HG03575 (cell line): Measurements from ENCODE around the gene ARHGAP9.
A peak's percentile ranks its signal among the peaks of the same experiment; 100 is the strongest.

ENCODE experiments used
- ATAC-seq: cut with Tn5 transposase; IDR thresholded peaks from one replicate; pipeline ENCODE4 v1.9.1; 2021; ENCODE audit not compliant: unreplicated experiment, insufficient number of reproducible peaks, low FRiP score; ENCODE audit errors: extremely low read depth

The ARHGAP9 gene

DNA sequence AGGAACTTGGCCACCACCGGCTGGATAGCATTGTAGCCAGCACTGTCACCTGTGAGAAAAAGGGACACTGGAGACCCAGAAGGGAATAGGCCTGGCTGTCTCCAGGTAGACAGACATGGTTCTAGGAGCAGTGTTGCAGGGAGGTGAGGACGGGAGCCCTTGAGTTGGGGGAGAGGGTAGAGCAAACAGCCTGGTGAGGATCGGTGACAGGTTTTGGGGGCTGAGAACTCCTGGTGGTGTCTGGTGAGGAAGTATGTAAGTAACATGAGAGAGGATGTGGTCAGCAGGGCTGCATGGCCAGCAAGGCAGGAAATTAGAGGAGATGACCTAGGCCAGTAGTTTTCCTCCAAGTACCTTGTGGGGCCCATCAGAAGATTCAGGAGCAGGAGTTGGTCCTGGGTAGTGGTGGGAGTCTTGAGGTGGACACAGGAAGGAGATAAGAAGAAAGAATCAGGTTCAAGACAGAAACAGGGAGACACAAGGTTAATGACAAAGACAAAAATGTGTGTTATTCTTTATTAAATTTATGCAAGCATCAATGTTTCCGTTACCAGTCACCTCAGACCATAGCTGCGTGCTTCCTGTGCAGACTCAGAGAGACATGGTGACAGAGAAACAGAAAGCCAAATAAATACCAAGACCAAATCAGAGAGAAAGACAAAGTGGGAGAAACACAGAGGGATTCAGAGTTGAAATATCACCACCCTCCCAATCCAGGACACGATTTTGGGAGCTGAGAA is at the start of gene ARHGAP9:
ARHGAP9 (minus strand) TSS at position 491 of the 740 bp plus-strand sequence; CDS start at position 31, 460 bp downstream.
- no peak for ATAC-seq

DNA sequence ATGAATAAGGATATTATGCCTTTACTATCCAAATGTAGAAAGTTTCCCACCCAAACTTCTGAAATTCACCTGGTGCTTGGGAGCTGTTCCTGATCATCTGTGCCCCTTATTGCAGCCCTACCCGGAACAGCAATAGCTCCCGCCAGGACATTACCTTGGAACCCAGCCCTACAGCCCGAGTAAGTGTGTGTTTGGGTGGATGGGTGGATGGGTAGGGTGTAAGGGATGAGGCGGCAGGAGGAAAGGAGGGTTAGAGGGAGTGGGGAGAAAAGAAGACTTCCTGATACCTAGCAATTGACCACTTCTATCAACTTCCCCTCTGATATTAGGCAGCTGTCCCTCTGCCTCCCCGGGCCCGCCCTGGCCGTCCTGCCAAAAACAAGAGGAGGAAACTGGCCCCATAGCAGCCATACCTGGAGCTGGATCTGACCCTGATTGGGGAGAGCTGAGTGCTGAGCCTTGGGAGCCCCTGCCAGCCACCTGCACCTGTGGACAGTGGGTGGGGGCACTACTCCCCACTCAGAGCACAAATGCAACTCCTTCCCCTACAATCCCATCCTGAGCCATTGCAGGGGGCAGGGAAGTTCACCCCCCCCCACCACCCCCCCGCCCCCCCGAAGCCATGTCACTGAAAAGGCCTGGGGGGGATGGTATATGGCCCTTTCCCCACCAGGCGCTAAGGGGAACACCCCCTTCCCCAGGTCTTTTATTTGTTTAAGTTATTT is 49.3 kb upstream of the ARHGAP9 start:
- ATAC-seq, result no peak

DNA sequence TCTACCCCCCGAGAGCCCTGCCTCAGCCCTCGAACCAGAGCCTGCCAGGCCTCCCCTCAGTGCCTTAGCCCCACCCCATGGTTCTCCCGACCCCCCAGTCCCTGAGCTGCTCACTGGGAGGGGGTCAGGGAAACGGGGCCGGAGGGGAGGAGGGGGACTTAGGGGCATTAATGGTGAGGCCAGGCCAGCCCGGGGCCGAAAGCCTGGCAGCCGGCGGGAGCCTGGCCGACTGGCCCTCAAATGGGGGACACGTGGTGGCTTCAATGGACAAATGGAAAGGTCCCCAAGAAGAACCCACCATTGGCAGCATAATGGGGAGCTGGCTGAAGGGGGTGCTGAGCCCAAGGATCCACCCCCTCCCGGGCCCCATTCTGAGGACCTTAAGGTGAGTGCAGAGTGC is 48.5 kb upstream of the ARHGAP9 start:
- ATAC-seq, result no peak

DNA sequence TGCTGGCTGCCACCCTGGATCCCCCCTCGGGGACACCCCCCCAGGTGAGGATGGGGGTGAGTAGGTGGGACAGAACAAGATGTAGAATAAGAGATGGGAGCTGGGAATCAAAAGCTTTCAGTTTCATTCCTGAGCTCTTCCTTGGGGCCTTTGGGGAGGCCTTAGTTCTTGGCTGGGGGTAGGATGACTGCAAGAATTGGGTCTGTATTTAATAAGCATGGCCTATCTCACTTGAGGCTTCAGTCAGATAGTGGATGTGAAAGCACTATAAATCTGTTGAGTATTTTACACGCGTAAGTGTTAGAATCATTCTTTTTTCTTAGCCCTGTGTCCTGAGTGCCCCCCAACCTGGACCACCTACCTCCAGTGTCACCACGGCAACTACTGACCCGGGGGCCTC is 47.5 kb upstream of the ARHGAP9 start:
- ATAC-seq, result no peak

DNA sequence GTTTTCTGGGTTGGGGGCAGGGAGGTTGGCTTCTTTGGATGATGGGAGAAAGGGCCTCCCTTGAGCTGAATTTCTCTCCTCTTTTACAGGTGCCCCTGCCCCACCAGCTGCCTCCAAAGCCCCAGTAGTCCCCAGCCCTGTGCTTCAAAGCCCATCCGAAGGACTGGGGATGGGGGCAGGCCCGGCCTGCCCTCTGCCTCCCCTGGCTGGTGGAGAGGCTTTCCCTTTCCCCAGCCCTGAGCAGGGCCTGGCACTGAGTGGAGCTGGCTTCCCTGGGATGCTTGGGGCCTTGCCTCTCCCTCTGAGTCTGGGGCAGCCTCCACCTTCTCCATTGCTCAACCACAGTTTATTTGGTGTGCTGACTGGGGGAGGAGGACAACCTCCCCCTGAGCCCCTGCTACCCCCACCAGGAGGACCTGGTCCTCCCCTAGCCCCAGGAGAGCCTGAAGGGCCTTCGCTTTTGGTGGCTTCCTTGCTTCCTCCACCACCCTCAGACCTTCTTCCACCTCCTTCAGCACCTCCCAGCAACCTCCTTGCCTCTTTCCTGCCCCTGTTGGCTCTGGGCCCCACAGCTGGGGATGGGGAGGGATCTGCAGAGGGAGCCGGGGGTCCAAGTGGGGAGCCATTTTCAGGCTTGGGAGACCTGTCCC is 46.9 kb upstream of the ARHGAP9 start:
- ATAC-seq, result no peak

DNA sequence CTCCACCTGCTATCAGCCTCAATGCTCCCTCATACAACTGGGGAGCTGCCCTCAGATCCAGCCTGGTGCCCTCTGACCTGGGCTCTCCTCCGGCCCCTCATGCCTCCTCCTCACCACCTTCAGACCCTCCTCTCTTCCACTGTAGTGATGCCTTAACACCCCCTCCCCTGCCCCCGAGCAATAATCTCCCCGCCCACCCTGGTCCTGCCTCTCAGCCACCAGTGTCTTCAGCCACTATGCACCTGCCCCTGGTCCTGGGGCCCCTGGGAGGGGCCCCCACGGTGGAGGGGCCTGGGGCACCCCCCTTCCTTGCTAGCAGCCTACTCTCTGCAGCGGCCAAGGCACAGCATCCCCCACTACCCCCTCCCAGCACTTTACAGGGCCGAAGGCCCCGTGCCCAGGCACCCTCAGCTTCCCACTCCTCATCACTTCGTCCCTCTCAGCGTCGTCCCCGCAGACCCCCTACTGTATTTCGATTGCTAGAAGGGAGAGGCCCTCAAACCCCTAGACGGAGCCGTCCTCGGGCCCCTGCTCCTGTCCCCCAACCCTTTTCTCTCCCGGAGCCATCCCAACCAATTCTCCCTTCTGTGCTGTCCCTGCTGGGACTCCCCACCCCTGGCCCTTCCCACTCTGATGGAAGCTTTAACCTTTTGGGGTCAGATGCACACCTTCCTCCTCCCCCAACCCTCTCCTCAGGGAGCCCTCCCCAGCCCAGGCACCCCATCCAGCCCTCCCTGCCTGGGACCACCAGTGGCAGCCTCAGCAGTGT is 46.1 kb upstream of the ARHGAP9 start:
- ATAC-seq, result no peak

DNA sequence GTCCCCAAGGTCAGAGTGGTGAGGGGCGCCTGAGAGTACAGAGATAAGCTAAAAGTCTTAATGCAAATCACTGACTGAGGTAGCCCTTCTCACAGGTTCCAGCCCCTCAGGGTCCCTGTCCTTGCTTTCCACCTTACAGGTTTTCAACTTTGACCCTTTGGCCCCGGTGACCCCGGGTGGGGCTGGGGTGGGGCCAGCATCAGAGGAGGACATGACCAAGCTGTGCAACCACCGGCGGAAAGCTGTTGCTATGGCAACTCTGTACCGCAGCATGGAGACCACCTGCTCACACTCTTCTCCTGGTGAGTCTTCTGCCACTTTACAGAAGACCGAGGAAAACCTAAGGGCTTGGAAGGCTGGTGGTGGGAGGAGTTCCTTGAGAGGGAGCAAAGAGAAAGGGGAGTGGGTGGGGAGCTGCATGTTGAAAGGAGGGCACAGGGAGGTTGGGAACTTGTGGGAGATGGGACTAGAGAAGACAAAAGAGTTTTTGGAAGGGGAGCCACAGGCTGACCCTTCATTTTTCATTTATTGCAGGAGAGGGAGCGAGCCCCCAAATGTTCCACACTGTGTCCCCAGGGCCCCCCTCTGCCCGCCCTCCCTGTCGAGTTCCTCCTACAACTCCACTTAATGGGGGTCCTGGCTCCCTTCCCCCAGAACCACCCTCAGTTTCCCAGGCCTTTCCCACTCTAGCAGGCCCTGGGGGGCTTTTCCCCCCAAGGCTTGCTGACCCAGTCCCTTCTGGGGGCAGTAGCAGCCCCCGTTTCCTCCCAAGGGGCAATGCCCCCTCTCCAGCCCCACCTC is 45.3 kb upstream of the ARHGAP9 start:
- ATAC-seq, result no peak

DNA sequence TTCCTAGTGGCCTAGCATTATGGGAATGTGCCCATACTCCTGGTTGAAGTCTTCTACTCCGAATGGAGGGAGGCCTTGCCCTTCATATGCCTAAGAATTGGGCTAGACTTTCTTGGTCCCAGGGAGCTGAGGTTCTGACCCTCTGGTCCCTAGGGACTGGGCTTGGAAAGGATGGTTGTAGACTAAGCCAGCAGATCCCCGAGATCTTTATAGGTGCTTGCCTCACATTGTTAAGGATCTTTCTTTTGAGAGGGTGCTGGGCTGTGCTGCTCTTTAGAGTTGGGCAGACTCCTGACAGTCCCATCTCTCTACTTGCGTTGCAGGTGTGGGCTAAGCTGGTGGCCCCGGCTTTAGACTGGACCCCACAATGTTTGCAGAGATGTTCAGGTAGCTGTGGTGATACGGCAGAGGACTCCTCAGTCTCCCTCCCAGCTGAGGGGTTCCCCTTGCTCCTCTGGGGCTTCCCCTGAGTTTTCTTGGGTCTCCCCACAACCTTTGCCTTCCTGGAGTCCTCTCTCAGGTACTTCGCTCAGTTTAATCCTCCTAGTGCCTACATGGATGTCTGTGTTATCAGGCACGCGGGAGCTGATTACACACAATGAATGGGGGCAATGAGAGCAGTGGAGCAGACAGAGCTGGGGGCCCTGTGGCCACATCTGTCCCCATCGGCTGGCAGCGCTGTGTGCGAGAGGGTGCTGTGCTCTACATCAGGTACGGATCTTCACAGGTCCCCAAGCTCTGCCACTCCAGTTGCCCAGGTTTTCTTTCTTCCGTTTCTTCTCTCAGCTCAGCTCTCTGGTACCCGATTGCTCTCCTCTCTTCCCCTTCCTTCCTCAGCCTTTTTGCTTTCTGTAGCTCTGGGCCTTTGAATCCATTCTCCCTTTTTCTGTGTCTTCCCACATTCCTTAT is 44.3 kb upstream of the ARHGAP9 start:
- ATAC-seq, result no peak

DNA sequence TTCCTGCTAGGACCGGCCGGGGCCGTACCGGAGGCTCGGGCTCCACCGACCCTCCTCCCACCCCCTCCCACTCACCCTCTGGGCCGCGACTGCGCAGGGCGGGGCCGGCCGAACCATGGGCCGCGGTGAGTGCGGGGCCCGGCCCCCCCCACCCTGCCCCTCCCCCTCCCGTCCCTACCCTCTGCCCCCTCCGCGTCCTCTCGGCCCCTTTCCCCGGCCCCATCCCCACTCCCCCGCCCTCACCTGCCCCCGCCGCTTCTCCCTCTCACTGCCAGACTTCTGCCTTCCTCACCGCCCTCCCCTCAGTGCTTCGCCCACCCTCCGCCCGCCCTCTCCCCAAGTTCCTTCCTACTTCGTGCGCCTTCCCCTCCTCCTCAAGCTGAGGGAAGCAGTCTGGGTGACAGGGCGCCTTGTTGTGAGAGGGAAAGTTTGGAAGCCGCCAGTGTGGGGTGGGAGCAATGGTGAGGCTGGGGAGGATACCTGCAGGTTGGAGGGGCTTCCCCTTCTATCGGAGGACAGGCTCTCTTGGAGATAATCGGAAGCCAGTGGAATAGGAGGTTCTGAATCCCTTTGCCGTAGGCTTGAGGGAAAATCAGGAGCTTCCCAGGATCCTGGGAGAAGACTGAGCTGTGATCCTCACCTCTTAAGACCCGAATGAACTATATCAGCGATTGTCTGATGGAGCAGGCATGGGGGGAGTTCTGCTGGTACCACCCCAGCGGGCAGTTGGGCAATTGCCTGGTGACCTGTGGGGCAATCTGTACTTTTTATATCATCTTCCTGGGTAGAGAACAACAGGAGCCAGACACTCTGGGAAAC is 43.4 kb upstream of the ARHGAP9 start:
- no peak for ATAC-seq

DNA sequence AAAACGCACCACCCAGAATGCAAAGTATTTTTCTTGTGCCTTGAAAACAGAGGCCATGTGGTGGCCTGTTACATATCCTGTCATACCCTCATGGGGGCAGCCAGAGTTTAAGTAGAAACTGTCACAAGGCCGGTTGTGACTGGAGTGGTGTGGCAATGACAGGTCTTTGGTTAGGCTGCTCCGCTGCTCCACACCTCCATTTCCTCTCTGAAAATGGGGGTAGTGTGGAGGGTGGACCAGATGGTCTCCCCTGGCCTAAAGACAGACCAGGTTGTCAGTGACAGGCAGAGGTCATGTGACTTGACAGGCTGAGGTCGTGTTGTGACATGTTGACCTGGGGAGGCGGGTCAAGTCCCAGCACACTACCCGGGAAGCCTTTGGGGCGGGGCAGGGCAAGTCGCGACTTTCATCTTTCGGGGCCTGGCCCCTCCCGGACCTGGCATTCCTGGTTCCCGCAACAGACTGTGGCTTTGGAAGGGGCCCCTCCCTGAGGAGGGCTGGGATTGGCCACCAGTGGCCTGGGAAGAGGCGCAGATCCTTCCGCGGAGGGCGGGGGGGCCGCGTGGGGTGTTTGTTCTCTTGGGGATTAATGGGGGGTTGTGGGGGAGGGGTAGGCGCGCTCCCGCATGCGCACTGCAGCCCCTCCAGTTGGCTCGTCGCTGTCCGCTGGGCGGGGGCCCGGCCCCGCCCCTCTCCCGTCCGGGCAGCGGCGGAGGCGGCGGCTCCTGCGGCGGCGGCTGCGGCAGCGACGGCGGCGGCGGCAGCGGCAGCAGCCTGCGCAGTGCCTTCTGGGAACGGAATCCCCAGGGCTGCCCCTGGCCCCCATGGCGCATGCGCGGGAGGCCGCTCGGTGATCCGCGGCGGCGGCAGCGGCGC is 42.6 kb upstream of the ARHGAP9 start, which contains the start of gene MBD6:
MBD6 (plus strand) TSS at position 814 of the 876 bp plus-strand sequence. CDS start 1,480 bp downstream, outside the sequence.
- peak; percentile 27 for ATAC-seq

DNA sequence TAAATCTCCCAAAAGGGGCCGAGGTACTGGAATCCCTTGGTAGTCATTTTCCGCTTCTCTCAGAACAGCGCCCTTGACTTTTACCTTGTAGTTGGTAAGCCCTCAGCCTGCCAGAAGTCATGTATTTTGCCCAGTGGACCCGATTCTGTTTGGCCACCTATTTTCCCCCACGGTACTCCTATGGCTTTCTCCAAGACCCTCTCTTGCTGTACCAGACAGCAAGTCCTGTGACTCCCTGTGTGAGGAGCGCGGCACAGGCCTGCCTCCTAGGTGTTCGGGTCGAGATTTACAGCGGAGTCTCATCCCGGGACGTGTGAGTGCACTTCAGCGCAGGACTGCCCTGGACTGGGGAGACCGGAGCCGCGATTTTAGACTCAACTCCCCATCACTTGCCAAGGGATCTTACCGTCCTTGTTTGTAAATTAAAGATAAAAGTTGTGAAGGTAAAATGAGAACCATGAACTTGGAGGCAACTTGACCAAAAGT is 41.9 kb upstream of the ARHGAP9 start:
- no peak for ATAC-seq

DNA sequence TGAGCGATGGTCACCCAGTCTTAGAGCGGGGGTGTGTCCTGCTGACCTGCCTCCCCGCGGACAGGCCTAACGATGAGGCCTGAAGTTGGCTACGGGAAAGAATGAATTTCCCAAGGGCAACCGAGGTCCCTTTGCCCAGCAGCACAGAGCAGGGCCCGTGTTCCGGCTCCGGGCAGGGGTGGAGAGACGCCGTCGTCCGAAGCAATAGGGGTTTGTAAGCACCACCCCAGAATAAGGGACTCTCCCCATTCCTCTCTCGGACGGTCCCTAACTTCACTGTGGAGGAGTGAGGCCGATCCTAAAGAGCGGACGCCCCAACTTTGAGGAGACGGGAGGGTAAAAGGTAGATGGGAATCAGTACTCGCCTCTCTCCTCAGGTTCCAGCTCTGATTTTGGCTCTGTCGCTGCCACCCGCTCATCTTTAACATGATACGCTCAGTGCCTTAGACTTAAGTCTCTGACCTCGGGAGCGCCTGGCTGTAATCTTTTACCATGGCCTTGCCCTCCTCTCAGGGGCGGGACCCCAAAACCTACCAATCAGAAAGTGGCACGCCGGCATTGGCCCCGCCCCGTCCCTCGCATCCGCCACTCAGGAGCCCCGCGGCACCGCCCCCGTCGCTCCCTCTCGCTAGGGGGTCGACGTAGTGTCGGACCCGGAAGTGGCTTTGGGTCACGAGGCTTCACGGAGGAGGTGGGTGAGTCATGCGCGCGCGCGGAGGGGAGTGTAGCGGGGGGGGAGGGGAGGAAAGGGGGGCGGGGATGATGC is 40.6 kb upstream of the ARHGAP9 start, which contains the start of gene DDIT3:
DDIT3 (minus strand) TSS at position 462 of the 766 bp plus-strand sequence. CDS start 3,108 bp downstream, outside the sequence.
- ATAC-seq, result peak; percentile 44

DNA sequence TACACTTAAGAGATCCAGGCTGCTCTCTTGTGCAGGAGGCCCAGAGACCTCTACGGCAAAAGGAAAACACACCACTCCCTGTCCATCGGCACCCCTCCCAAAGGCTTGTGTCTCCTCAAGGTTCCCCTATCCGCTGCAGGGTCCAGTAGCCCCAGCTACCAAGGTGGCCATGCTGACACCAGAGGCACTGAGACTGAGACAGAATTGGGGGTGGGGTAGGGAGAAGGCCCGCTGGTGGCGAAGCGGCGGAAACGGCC is 40.1 kb upstream of the ARHGAP9 start:
- no peak for ATAC-seq

DNA sequence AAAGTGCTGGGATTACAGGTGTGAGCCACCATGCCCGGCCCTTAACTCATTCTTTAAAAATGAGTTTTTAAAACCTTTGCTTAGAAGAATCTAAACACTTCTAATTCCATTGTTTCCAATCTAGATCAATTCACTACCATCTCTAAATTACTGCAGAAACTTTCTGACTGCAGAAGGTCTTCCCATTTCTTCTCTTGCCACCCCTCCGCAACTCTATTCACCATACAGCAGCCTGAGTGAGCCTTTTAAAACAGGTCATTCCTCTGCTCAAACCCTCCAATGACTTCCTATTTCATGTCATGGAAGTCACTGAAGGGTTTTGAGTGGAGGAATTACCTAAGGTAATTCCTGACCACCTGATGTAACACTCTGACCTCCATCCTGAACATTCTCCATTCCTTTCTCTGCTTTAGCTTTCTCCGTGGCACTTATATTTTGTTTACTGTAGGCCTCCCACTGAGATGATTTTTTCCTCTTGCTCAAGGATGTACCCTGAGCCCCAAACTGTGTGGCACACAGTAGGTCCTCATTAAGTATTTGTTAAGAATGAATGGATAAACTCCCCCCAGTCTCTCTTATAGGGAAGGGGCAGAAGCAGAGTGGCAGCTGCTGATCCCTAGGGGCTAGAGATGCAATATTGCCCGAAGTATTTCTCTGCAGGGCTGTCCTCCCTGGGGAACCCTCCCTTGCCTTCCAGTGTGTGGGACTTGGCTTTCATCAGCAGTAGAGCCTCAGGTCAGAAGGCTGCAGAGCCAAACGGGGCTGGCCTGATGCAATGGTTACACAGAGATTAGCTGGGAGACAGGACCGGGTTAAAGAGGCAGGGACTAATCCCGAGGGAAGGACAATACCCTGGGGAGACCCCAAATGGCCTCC is 39.5 kb upstream of the ARHGAP9 start:
- no peak for ATAC-seq
